Measurements from ENCODE around the gene SNAPC2.

Gene SNAPC2

DNA sequence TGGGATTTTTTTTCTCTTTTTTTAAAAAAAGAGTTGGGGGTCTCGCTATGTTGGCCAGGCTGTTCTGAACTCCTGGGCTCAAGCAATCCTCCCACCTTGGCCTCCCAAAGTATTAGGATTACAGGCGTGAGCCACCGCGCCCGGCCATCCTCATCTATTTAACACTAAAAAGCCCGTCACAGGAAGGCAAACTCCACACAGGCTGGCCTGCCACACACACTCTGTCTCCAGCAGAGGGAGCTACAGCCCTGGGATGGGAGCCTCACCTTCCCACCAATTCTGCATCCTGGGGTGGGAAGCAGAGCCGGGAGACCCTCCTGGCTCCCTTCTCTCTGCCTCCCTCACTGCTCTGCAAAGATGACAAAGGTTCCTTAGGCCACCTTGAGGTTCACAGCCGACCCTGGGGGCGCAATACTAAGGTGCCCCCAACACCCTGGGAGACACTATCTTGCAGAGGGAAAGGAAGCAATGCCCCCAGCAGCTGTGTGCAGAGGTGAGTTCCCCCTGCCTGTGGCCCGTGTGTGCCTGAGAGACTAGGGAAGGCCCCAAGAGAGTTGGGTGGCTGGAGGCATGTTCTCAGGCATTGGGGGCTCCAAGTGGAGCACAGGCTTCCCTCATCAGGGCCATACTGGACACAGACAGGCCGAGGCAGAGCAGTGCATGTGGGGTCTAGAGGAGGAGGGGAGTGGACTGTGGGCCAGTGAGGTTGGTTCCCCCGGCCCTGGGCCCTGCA, 50.7 kb downstream of the SNAPC2 start:
- H3K27ac ChIP-seq (replicated peaks) = no peak overlapping the region
- H3K27me3 ChIP-seq (ENCODE audit: insufficient read depth, poor library complexity, severe bottlenecking) = no peaks in the 10 kb centered on the region
- no peak overlapping the region for H3K4me3 ChIP-seq (replicated peaks; ENCODE audit: insufficient read depth, low read length)
- DNase-seq (ENCODE audit: low read depth in 1 of 2, low spot score in 1 of 2) = peak in 1 of 2 experiments; percentile 39
- TF ChIP-seq POLR2AphosphoS5 (IDR thresholded peaks at IDR 0.05; ENCODE audit: low read depth) = no peak
- TF ChIP-seq, protein P1, sequence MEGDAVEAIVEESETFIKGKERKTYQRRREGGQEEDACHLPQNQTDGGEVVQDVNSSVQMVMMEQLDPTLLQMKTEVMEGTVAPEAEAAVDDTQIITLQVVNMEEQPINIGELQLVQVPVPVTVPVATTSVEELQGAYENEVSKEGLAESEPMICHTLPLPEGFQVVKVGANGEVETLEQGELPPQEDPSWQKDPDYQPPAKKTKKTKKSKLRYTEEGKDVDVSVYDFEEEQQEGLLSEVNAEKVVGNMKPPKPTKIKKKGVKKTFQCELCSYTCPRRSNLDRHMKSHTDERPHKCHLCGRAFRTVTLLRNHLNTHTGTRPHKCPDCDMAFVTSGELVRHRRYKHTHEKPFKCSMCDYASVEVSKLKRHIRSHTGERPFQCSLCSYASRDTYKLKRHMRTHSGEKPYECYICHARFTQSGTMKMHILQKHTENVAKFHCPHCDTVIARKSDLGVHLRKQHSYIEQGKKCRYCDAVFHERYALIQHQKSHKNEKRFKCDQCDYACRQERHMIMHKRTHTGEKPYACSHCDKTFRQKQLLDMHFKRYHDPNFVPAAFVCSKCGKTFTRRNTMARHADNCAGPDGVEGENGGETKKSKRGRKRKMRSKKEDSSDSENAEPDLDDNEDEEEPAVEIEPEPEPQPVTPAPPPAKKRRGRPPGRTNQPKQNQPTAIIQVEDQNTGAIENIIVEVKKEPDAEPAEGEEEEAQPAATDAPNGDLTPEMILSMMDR (IDR thresholded peaks at IDR 0.05; ENCODE audit: insufficient read depth, low read length) = peak; percentile 63

DNA sequence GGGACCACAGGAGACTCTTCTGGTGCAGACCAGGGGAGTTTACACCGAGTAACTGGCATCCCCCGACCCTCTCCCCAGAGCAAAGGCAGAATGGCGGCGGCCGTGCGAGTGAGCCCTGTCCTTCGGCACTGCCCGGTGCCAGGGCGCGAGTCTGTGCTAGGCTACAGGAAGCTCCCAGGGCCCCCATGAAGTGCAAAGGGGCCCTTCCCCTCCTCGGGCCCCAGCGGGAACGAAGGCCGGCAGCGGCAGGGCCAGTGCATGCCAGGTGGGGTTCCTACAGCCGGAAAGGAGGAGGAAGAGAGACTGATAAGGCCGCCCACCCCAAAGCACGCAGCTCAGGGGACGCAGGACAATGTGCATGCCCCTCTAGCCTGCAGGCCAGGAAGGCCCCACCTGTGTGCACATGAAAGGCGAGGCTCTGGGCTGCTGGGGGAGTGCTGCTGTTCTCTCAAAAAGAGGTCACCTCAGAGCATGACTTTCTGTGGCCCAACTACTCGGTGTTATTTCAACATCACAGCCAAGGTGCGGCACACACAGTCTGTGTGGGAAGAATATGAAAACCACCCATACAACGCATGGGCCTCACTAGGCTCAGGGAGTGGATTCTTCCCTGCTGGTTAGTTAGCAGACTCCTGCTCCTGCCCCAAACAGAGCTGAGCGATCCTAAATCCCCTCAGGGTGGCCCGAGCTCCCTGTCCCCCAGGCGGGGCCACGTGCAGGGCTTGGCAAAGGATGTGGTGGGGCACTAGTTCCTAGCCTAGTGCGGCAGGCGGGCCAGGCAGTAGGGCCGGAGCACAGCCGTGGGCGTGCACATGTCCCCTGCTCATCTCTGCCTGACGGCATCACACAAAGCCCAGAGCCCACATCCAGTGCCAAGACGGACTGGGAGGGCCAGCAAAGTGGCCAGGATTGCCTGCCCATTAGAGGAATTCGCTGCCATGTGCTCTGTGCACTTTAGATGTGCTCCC, 51.7 kb downstream of the SNAPC2 start:
- DNase-seq (ENCODE audit: low read depth in 1 of 2, low spot score in 1 of 2) = peak in 1 of 2 experiments; percentile 46

More for the DNA sequence above, 51.7 kb downstream of the SNAPC2 start:
- TF ChIP-seq SPI1 (IDR thresholded peaks at IDR 0.05; ENCODE audit: borderline replicate concordance, low read depth) (no peak), GABPA (IDR thresholded peaks at IDR 0.05; ENCODE audit: low read depth) (no peak), POLR2AphosphoS5 (IDR thresholded peaks at IDR 0.05; ENCODE audit: low read depth) (no peak)
- TF ChIP-seq, protein P2, sequence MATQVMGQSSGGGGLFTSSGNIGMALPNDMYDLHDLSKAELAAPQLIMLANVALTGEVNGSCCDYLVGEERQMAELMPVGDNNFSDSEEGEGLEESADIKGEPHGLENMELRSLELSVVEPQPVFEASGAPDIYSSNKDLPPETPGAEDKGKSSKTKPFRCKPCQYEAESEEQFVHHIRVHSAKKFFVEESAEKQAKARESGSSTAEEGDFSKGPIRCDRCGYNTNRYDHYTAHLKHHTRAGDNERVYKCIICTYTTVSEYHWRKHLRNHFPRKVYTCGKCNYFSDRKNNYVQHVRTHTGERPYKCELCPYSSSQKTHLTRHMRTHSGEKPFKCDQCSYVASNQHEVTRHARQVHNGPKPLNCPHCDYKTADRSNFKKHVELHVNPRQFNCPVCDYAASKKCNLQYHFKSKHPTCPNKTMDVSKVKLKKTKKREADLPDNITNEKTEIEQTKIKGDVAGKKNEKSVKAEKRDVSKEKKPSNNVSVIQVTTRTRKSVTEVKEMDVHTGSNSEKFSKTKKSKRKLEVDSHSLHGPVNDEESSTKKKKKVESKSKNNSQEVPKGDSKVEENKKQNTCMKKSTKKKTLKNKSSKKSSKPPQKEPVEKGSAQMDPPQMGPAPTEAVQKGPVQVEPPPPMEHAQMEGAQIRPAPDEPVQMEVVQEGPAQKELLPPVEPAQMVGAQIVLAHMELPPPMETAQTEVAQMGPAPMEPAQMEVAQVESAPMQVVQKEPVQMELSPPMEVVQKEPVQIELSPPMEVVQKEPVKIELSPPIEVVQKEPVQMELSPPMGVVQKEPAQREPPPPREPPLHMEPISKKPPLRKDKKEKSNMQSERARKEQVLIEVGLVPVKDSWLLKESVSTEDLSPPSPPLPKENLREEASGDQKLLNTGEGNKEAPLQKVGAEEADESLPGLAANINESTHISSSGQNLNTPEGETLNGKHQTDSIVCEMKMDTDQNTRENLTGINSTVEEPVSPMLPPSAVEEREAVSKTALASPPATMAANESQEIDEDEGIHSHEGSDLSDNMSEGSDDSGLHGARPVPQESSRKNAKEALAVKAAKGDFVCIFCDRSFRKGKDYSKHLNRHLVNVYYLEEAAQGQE (IDR thresholded peaks at IDR 0.05; ENCODE audit: insufficient replicate concordance, low read depth) = no peak
- TF ChIP-seq, protein P1 (IDR thresholded peaks at IDR 0.05; ENCODE audit: insufficient read depth, low read length) = no peak
- Histone ChIP-seq H3K4me3 (replicated peaks; ENCODE audit: insufficient read depth, low read length) (no peak overlapping the region), H3K27me3 (ENCODE audit: insufficient read depth, poor library complexity, severe bottlenecking) (no peaks in the 10 kb centered on the region), H3K27ac (replicated peaks) (no peak overlapping the region)

Measured in HL-60 (cell line).